Measurements from ENCODE around the gene CBR4.

The CBR4 gene

GRCh38 chr4:169032883-169033645, 23.0 kb upstream of the CBR4 start:
- no peak for DNase-seq

- DNase-seq: no peak
Measured at GRCh38 chr4:169032194-169032593, 22.1 kb upstream of the CBR4 start.

- no peak for DNase-seq
Measured at GRCh38 chr4:169031392-169031791, 21.3 kb upstream of the CBR4 start.

DNA sequence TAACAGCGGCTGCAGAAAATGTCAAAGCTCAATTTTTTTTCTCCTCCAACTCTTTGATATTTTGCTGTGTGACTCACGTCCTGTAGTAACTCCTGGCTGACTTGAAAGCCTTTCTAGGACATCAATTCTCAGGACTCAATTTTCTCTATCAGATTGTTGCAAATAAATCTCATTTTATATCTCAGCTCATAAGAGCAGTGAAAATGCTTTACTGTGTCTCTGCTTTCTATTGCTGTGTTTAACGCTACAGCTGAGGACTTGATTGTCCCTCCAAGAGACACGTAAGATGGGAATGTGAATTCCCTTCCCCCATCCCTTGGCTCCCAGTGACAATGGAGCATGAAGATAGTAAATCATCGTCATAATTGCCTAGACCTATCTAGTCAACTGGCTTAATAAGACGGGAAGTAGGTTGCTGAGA, 20.5 kb upstream of the CBR4 start:
- no peak for DNase-seq

- no peak for DNase-seq
Measured at GRCh38 chr4:169029947-169030346, 19.9 kb upstream of the CBR4 start.

GRCh38 chr4:169027663-169028062, 17.6 kb upstream of the CBR4 start:
- DNase-seq: no peak

GRCh38 chr4:169025184-169025583, 15.1 kb upstream of the CBR4 start:
- no peak for DNase-seq

DNA sequence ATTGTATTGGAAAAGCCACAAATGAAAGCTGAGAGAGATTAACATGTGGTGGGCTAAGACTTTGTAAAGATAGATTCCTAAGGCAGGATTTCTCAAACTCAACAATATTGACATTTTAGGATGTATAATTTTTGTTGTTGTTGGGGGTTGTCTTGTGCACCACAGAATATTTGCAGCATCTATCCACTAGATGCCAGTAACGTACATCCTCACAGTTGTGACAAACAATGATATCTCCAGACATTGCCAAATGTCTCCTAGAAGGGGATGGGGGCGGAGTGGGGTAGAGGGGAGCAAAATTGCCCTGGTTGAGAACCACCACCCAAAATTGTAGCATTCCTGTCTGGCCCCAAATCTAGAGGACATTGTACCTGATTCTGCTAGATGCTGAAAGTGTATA, 14.7 kb upstream of the CBR4 start:
- no peak for DNase-seq

DNA sequence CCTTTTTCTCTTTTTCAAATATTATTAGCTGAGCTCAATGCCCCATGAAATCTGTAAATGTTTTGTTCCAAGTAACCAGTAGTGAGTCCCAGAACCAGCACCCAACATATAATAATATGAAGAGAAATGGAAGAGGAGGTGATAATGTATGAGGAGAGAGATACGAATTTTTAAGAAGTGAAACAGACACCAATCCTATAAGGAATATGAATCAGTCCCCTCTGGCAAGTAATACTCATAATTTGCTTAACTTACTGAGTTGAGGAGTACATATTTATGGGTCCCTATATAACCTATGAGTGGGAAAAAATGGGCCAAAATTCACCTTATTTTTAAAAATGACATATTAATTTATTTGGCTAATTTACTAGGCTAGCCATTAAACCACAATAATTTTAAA, 8.4 kb upstream of the CBR4 start:
- DNase-seq: no peak

DNA sequence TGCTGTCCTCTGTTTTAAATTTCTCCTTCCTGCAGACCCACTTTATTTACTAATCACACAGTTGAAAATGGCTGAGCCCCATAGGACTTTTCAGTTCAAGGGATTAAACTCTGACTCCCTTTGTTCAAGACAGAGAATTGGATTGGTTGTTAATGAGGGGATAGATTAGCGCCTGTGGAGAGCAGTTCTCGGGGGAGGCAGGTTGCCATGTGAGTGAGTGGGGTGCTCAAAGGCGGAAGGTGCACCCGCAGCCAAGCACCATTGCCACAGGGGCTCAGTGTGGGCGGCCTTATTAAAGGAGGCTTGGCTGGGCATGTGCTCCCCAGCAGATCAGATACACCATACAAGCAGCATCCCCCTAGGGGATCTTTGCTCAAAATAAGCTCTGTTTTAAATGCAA, 7.9 kb upstream of the CBR4 start:
- no peak for DNase-seq

GRCh38 chr4:169015186-169015623, 5.2 kb upstream of the CBR4 start:
- no peak for DNase-seq

GRCh38 chr4:169014586-169014985, 4.5 kb upstream of the CBR4 start:
- DNase-seq: no peak

DNA sequence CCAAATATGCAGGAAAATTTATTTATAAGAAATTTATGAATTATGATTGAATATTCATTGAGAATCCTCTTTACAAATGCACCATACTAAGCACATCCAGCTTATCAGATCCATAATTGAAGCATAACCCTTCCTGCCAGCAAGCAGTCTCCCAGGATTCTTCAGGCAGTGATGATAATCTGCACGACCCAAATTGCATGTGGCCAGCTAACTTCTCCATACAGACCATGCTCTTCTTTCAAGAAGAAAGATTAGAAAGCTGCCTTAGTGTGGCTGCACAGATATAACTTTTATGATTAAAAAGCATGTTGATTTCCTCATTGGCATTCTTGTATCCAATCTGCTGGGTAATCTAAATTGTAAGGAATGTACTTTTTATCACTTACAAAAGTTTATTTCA, 3.3 kb upstream of the CBR4 start:
- no peak for DNase-seq

DNA sequence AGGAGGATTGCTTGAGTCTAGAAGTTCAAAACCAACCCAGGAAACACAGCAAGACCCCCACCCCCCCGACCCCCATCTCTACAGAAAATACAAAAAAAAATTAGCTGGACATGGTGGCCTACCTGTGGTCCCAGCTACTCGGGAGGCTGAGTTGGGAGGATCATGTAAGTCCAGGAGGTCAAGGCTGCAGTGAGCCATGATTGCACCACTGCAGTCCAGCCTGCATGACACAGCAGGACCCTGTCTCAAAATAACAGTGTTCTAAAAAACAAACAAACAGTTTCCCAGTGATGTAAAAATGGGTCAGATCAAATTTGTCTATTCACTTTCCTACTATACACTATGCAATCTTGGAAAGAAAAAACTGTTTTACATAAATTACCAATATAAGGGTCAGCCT, 2.0 kb upstream of the CBR4 start:
- DNase-seq: no peak

GRCh38 chr4:169009286-169010124, 550 bp downstream of the CBR4 start:
- no peak for DNase-seq

DNA sequence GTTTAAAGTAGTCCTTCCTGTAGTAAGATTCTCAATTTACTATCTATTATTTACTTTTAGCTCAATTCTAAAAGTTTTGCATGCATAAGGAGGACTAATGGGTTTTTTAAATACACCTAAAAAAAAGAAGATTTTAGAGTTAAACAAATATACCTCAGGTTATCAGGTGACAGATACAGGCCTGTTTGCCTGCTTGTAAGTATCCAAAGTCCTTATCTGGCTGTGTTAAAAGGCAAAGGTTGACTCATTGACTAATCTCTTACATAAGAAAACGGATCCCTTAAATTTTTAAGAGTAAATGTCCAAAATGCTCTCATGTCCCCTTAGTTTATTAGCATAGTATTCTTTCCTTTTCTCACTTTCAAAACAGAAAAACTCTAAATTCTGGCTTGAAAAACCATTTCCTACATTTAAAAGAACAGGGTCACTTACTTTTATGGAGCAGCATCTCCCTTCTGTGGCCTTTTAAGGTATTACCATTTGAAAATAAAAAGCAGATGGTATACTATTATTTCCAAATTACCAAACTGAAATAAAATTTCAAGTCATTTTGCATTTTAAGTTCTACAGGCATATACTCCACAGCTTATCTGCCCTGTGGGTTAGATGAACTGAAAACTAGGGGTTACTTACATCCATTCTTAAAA, 4.5 kb downstream of the CBR4 start:
- no peak for DNase-seq

GRCh38 chr4:169000315-169000714, 9.7 kb downstream of the CBR4 start:
- no peak for DNase-seq

GRCh38 chr4:168999809-169000208, 10.2 kb downstream of the CBR4 start:
- DNase-seq: no peak

DNA sequence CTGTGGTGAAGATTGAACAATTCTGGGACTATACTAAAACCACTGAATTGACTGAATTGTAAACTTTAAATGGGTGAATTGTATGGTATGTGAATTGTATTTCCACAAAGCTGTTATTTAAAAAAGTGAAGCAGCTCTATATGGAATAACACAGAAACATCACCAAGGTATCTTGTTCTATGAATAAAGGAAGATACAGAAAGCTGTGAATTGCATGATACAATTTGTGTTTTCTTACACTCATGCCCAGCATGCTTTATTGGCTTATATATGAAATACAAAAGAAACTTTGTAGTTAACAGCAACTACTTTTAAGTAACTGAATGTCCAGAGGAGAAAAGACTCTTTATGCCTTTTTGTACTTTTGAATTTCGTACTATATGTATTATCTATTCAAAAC, 11.5 kb downstream of the CBR4 start:
- no peak for DNase-seq

DNA sequence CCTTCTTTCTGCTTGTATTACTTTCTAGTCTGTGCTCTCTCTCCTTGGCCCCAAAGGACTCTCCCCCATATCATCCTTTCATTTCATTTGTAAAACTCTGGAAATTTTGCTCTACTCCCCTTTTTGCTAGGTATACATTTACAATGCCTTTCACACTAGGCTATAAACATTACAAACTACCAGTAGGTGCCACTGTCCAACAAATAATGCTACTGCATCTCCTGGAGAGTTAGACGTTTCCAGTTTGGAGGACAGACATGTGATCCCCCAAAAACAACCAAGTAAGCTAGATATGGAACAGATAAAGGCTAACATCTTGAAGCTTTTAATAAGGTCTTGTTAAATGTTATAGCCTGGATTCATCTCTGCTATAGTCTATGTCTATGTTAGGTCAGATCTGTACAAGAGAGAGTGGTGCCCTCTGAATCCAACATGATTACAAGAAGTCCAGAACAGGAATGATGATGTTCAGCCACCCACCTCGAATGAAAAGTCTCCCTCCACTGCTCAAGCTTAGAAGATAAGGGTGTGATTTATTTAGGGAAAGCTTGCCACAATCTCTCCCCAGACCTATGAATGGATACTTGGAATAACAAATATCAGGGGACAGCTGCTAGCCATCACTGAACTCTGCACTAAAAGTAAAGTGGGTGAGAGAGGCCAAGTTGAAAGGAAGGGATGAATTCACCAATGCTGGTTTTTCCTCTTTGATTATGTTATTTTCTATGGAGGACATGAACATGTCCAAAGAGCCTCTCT, 14.3 kb downstream of the CBR4 start:
- no peak for DNase-seq

DNA sequence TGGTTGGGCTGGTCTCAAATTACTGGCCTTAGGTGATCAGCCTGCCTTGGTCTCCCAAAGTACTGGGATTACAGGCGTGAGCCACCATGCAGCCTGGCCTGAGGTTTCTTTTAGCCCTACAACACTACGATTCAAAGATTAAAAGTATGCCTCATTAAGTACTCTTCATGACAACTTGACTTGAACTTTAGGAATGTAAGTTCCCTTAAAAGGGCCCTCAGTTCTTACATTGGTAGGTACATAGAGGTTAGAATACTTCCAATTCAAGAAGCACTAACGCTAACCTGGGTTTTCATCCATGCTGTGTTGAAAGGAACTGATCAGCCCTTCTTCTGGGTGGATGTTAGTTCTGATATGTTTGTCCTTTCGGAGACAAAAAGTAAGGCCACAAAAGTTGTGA, 15.1 kb downstream of the CBR4 start:
- DNase-seq: no peak

DNA sequence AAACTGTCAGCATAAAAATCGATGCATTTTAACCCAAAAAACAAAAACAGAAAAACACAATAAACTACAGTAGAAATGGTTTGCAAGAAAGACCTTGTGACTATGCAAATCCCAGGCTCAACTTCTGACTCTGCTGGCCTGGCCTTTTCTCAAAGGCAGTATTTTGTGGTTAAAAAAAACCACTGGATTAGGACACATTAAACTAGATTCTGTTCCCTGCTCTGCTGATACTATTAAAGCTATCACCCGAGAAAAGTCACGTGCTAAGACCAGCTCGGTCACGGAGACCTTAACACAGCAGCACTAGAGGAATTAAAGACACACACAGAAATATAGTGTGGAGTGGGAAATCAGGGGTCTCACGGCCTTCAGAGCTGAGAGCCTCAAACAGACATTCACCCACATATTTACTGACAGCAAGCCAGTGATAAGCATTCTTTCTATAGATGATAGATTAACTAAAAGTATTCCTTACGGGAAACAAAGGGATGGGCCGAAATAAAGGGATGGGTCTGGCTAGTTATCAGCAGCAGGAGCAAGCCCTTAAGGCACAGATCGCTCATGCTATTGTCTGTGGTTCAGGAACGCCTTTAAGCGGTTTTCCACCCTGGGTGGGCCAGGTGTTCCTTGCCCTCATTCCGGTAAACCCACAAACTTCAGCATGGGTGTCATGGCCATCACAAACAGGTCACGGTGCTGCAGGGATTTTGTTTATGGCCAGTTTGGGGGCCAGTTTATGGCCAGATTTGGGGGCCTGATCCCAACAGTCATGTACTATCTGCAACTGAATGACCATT, 16.1 kb downstream of the CBR4 start:
- no peak for DNase-seq

Measured in cortex of kidney (tissue), 1 donor.